Kidney glomerular epithelial cell (primary cell): ENCODE measurements around the gene ARMC7.
"Not testable (repeated sequence)": the region's sequence is repeated elsewhere in the genome, so short reads cannot be mapped to it uniquely, and the experiment has no call there.

ENCODE experiments used
- DNase-seq: peaks from one replicate; lab custom pipeline; 2025; lab: John Stamatoyannopoulos, UW

The ARMC7 gene

GRCh38 chr17:75130059-75130631 lies 20.4 kb downstream of the ARMC7 start:
- DNase-seq = no peak

- DNase-seq = peak; percentile 73
Measured at GRCh38 chr17:75130632-75131277, 21.0 kb downstream of the ARMC7 start.

GRCh38 chr17:75131278-75132017 lies 21.7 kb downstream of the ARMC7 start, which contains the start of gene NT5C:
NT5C (minus strand) TSS chr17:75131742; CDS start chr17:75131707, 35 bp downstream.
- DNase-seq = peak; percentile 50

- not testable (repeated sequence) for DNase-seq
Measured at GRCh38 chr17:75132018-75133000, 22.5 kb downstream of the ARMC7 start.

- DNase-seq = no peak
Measured at GRCh38 chr17:75133001-75133400, 23.2 kb downstream of the ARMC7 start.

DNA sequence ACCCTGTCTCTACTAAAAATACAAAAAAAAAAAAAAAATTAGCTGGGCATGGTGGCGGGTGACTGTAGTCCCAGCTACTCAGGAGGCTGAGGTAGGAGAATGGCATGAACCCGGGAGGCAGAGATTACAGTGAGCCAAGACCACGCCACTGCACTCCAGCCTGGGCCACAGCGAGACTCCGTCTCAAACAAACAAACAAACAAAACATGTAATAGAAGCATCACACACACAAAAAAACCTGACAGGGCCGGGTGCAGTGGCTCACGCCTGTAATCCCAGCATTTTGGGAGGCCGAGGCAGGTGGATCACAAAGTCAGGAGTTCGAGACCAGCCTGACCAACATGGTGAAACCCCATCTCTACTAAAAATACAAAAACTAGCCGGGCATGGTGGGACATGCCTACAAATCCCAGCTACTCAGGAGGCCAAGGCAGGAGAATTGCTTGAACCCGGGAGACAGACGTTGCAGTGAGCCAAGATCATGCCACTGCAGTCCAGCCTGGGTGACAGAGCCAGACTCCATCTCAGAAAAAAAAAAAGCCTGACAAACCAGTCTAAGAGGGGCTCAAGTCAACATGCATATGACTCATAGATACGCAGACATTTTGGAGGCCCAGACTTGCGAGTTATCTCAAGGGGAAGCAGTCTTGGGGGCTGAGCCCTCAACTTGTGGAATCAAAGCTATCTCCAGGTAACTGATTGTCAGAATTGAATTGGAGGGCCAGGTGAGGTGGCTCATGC lies 24.0 kb downstream of the ARMC7 start:
- not testable (repeated sequence) for DNase-seq

DNA sequence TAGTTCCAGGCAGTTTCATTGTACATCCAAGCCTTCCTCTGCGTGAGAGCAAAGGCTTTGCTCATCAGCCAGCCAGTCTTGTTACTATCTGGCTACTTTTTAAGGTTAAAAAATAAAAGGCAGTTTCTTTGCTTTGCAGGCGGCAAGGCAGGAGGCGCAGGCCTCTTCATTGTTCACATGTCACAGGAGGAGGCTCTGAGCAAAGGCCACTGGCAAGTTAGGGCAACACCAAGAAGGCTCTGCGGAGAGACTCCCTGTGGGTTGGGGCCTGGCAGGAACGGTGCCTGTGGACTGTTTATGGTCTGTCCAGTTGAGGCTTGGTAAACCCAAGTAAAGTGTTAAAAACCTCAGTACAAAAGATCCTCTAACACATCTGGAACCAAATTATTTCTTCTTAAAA lies 25.7 kb downstream of the ARMC7 start:
- no peak for DNase-seq

- no peak for DNase-seq
Measured at GRCh38 chr17:75135946-75136345, 26.2 kb downstream of the ARMC7 start.

DNA sequence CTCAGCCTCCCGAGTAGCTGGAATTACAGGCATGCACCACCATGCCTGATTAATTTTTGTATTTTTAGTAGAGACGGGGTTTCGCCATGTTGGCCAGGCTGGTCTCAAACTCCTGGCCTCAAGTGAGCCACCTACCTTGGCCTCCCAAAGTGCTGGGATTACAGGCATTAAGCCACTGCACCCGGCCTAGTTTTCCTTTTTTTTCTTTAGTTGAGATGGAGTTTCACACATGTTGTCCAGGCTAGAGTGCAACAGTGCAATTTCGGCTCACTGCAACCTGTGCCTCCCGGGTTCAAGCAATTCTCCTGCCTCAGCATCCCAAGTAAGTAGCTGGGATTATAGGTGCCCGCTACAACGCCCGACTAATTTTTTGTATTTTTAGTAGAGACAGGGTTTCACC lies 28.0 kb downstream of the ARMC7 start:
- not testable (repeated sequence) for DNase-seq

GRCh38 chr17:75138519-75138918 lies 28.8 kb downstream of the ARMC7 start:
- DNase-seq = no peak

- DNase-seq = no peak
Measured at GRCh38 chr17:75142236-75142971, 32.6 kb downstream of the ARMC7 start.

DNA sequence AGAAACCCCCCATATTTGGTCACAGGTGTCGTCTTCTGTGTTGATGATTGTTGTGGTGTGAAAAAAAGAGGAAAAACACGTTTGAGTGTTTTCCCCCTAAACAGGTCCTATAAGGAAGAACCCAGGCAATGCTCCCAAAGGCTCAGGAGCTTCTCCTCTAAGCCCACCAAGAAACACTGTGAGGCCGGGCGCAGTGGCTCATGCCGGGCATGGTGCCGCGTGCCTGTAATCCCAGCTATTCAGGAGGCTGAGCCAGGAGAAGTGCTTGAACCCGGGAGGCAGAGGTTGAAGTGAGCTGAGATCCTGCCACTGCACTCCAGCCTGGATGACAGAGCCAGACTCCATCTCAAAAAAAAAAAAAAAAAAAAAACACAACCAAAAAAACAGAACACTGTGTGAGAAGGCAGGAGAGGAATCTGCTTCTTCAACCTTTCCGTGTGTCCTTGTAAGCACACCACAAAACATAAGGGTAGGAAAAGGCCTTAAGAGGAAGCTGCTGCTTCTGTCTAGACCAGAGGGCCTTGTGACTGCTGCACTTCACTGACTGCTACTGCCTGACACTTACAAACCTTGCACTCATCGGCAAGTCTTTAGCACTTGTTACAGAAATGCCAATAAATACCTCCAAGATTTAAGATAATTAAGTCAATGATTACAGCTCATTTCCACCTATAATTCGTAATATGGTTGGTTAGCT lies 35.2 kb downstream of the ARMC7 start:
- no peak for DNase-seq

DNA sequence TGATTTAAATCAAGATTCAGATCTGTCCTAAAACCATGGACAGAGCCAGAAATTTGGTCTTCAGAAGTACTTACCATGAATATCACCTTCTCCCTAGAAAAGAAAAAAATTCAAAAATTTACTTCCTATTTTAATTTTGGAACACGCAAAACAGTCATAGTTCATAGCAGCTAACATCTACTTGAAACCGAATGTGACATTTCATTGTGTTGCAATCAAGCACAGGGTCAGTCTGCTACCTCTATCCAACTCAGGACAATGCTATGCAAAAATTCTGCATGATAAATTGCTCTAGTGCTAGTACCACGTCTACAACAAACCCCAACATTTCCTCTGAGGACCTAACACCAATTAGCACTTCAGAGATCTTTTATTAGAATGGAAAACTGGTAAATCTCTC lies 36.8 kb downstream of the ARMC7 start:
- DNase-seq = no peak

DNA sequence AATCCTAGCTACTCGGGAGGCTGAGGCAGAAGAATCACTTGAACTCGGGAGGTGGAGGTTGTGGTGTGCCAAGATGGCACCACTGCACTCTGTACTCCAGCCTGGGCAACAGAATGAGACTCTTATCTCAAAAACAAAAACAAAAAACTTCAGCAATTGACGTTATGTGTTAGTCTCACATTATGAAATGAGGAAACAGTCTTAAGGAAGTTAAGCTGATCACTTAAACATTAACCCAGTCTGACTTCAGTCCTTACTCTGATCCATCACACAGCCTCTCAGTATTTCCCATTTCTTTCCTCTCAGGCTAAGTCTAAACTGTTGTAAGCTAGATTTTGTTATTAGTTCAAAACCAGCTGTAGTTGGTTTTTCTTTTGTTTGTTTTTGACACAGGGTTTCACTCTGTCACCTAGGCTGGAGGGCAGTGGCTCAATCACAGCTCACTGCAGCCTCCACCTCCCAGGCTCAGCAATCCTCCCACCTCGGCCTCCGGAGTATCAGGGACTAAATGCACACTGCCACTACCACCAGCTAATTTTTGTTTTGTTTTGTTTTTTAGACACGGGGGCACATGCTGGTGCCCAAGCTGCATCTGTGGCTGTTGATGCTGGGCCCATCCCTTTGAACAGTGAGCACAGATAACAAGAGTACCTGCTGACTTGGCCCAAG lies 38.2 kb downstream of the ARMC7 start:
- no peak for DNase-seq

DNA sequence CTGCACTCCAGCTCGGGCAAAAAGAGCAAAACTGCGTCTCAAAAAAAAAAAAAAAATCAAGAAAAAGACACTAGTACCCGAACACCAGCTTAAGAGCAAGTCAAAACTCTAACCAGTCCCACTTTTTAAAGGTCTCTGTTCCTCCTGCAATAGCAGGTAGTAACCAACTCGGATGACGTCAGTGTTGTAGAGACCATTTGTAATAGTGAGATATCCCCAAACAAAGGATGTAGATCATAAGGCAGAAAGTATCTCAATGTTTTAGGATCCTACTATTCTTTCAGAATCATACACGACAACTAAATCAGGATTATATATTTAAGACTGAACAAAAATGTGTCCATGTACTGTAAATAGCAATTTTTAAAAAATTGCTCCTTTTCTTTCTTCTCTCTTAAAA lies 42.2 kb downstream of the ARMC7 start:
- DNase-seq = no peak

GRCh38 chr17:75152523-75152921 lies 42.8 kb downstream of the ARMC7 start:
- no peak for DNase-seq

DNA sequence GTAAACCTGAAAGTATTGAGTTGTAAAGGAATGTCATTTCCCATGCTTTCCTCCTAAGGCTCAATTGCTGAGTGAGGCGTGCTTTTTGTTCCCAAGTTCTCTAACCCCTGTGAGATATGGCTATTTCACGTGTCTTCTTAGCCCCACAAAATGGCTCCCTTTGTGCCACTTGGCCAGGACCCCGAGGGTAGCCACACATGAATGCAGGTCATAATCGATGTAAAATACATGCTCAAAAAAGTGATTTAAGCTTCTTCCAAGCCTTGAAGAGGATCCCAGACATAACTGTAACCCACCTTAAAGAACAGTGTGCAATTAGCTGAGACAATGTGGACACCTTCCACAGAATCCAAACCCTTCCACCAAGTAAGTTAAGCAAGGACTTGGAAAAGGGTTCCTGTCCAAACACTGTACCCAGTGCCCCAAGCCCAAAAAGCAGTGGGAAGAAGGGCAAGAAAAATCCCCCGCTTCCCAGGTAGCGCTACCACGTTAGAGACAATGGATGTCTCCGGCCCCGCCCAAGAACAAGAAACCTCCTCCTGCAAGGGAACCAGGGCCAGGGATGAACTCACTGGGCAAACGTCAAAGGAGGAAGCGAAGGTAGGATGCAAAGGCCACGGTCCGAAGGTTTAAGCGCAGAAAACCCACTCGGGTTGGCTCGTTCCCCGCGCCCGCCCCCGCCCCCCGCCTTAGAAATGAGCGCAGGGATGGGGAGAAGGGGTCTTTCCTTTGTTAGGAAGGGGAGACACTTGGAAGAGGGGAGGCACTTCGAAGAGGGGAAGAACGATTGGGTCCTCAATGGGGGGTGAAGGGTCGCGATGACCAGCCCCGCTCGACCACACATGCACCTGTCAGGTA lies 43.4 kb downstream of the ARMC7 start:
- peak; percentile 51 for DNase-seq

- DNase-seq = no peak
Measured at GRCh38 chr17:75153780-75154194, 44.0 kb downstream of the ARMC7 start.
